Esophagus muscularis mucosa (tissue), 3 donors: ENCODE measurements around the gene PHOSPHO2.

Experiments used
- CTCF ChIP-seq, 3 experiments: fragments of 200-600 bp in 2 of 3; fragments of 450-650 bp in 1 of 3; sonication (generic) in 2 of 3; IDR thresholded peaks; one replicate each; pipeline ENCODE4 v1.5.1; 2017 to 2019; ENCODE audit warnings: antibody characterized with exemption in 3 of 3, mild to moderate bottlenecking in 2 of 3, moderate library complexity in 1 of 3
- POLR2AphosphoS5 ChIP-seq, 2 donors: sonication (generic); formaldehyde crosslinking; IDR thresholded peaks; one replicate each; pipeline ENCODE4 v1.6.1; 2017; ENCODE audit warnings: antibody characterized with exemption in 2 of 2

DNA sequence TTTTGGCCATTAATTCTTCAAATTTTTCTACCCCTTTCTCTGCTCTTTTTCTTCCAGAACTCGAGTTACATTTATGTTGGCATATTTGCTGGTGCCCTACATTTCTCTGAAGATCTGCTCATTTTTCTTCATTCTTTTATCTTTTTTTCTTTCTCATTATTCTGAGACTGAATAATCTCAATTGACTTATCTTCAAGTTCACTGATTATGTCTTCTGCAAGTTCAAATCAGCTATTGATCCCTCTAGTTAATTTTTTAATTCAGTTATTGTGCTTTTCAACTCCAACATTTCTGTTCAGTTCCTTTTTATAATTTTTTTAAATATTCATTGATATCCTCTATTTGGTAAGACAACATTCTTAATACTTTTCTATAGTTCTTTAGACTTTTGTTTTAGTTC is 3.3 kb upstream of the PHOSPHO2 start:
- TF ChIP-seq CTCF (IDR thresholded peaks at IDR 0.05), result no peak
- no peak for TF ChIP-seq POLR2AphosphoS5 (IDR thresholded peaks at IDR 0.05)
